Neural cell (in vitro differentiated cells): ENCODE measurements around the gene TMEM232. TPM values are rescaled to one million over a fixed set of nuclear protein-coding genes. Genes with fewer than 3 reads are reported as not detected.

Source experiments
- H2AFZ ChIP-seq: fragments of 200-600, 300-800 bp; sonication (generic), shearing (Covaris generic); 2 replicates; pipeline ENCODE4 v1.6.0; 2014; ENCODE audit warnings: low read depth, mild to moderate bottlenecking, antibody characterized with exemption, low read length, moderate library complexity
- H3F3A ChIP-seq: fragments of 200-600 bp; shearing (Covaris generic); 2 replicates; pipeline ENCODE4 v1.6.1; 2016; ENCODE audit warnings: mild to moderate bottlenecking, moderate library complexity, mixed read lengths, antibody characterized with exemption, low read length; ENCODE audit not compliant: insufficient read depth, poor library complexity, severe bottlenecking
- H3K27ac ChIP-seq: fragments of 200-600, 300-800 bp; sonication (generic), shearing (Covaris generic); 2 replicates; pipeline ENCODE4 v1.5.1; 2014; ENCODE audit warnings: mild to moderate bottlenecking, low read length, moderate library complexity
- H3K27me3 ChIP-seq: fragments of 300-800, 200-600 bp; sonication (generic), shearing (Covaris generic); 2 replicates; pipeline ENCODE4 v1.6.0; 2014; ENCODE audit warnings: mild to moderate bottlenecking, low read depth, low read length, moderate library complexity; ENCODE audit not compliant: insufficient read depth
- H3K36me3 ChIP-seq: fragments of 300-800, 200-600 bp; sonication (generic), shearing (Covaris generic); 2 replicates; pipeline ENCODE4 v1.5.1; 2014; ENCODE audit warnings: mild to moderate bottlenecking, antibody characterized with exemption, low read length, moderate library complexity; ENCODE audit not compliant: insufficient read depth
- H3K4me2 ChIP-seq: fragments of 300-800, 200-600 bp; sonication (generic), shearing (Covaris generic); 2 replicates; pipeline ENCODE4 v1.6.0; 2014; ENCODE audit warnings: mild to moderate bottlenecking, low read length
- H3K4me3 ChIP-seq: fragments of 300-800, 200-600 bp; sonication (generic), shearing (Covaris generic); 2 replicates; pipeline ENCODE4 v1.5.1; 2014; ENCODE audit warnings: mild to moderate bottlenecking, low read length, moderate library complexity
- H3K79me2 ChIP-seq: fragments of 200-600 bp; shearing (Covaris generic); replicated peaks from 2 replicates; pipeline ENCODE4 v1.6.0; 2014; ENCODE audit warnings: mild to moderate bottlenecking, low read length, moderate library complexity; ENCODE audit not compliant: insufficient read depth
- H3K9ac ChIP-seq: fragments of 300-800, 200-600 bp; sonication (generic), shearing (Covaris generic); 2 replicates; pipeline ENCODE4 v1.6.1; 2016; ENCODE audit warnings: mild to moderate bottlenecking, low read length, mixed read lengths
- H3K9me2 ChIP-seq: fragments of 200-600 bp; shearing (Covaris generic); 2 replicates; pipeline ENCODE4 v1.6.1; 2016; ENCODE audit warnings: mild to moderate bottlenecking, low read length, mixed read lengths; ENCODE audit not compliant: insufficient read depth
- H3K9me3 ChIP-seq: fragments of 200-600, 300-800 bp; sonication (generic), shearing (Covaris generic); 2 replicates; pipeline ENCODE4 v1.6.1; 2016; ENCODE audit warnings: mild to moderate bottlenecking, mixed run types, low read length, moderate library complexity, mixed read lengths
- H4K20me1 ChIP-seq: fragments of 200-600 bp; shearing (Covaris generic); 2 replicates; pipeline ENCODE4 v1.6.1; 2016; ENCODE audit warnings: mild to moderate bottlenecking, mixed run types; ENCODE audit not compliant: insufficient read depth
- CTCF ChIP-seq: fragments of 450-650 bp; IDR thresholded peaks from 2 replicates; pipeline ENCODE4 v1.5.1; 2014; ENCODE audit warnings: antibody characterized with exemption, mild to moderate bottlenecking, moderate library complexity; ENCODE audit not compliant: poor library complexity, severe bottlenecking
- EP300 ChIP-seq: fragments of 450-650 bp; conservative IDR thresholded peaks from 2 replicates; pipeline ENCODE4 v1.6.1; 2014; ENCODE audit warnings: antibody characterized with exemption, mild to moderate bottlenecking, moderate library complexity; ENCODE audit not compliant: poor library complexity, severe bottlenecking
- EZH2 ChIP-seq: fragments of 200-600, 300-800 bp; shearing (Covaris generic), sonication (generic); IDR thresholded peaks from 2 replicates; pipeline ENCODE4 v1.6.1; 2014; ENCODE audit warnings: antibody characterized with exemption, low read length, borderline replicate concordance, mild to moderate bottlenecking; ENCODE audit not compliant: insufficient read depth, poor library complexity, severe bottlenecking
- MXI1 ChIP-seq: fragments of 450-650 bp; conservative IDR thresholded peaks from 2 replicates; pipeline ENCODE4 v1.6.1; 2014; ENCODE audit warnings: antibody characterized with exemption, mild to moderate bottlenecking; ENCODE audit not compliant: poor library complexity, severe bottlenecking
- POLR2AphosphoS5 ChIP-seq: IDR thresholded peaks from 2 replicates; pipeline ENCODE4 v1.6.1; 2012
- RAD21 ChIP-seq: fragments of 450-650 bp; conservative IDR thresholded peaks from 2 replicates; pipeline ENCODE4 v1.6.1; 2014; ENCODE audit warnings: antibody characterized with exemption, mild to moderate bottlenecking, moderate library complexity
- REST ChIP-seq: IDR thresholded peaks from 2 replicates; pipeline ENCODE4 v1.6.1; 2012; ENCODE audit warnings: borderline replicate concordance
- SMC3 ChIP-seq: fragments of 450-650 bp; conservative IDR thresholded peaks from 2 replicates; pipeline ENCODE4 v1.6.1; 2014; ENCODE audit warnings: antibody characterized with exemption, mild to moderate bottlenecking, moderate library complexity; ENCODE audit not compliant: poor library complexity
- TAF1 ChIP-seq: IDR thresholded peaks from 2 replicates; pipeline ENCODE4 v1.6.1; 2012; ENCODE audit warnings: low read depth
- polyA plus RNA-seq: library from polyadenylated mRNA; depleted of rRNA; stranded (reverse); fragments of >200 nt; gene quantifications from 2 replicates; pipeline ENCODE4 v1.2.3, GENCODE V29; 2014

Gene TMEM232
- polyA plus RNA-seq, 1 donor from 2014 or later: 7.4 TPM

GRCh38 chr5:110398951-110399350 is 327.5 kb downstream of the TMEM232 start:
- no peak for TF ChIP-seq POLR2AphosphoS5
- TF ChIP-seq CTCF: no peak
- no peak for TF ChIP-seq RAD21
- H3K4me2 ChIP-seq: no peak overlapping the region
- H3K4me3 ChIP-seq: no peak overlapping the region
- no peaks in the 10 kb centered on the region for H3K36me3 ChIP-seq
- H3K27me3 ChIP-seq: no peaks in the 10 kb centered on the region
- H2AFZ ChIP-seq: no peak overlapping the region
- no peaks in the 10 kb centered on the region for H3F3A ChIP-seq
- H3K79me2 ChIP-seq: no peaks in the 10 kb centered on the region
- no peaks in the 10 kb centered on the region for H3K9me3 ChIP-seq
- no peak overlapping the region for H3K27ac ChIP-seq
- H3K9me2 ChIP-seq: no peaks in the 10 kb centered on the region
- H4K20me1 ChIP-seq: no peaks in the 10 kb centered on the region
- H3K9ac ChIP-seq: no peak overlapping the region

GRCh38 chr5:110397281-110397680 is 329.2 kb downstream of the TMEM232 start:
- TF ChIP-seq MXI1 (no peak), POLR2AphosphoS5 (no peak), SMC3 (no peak), CTCF (no peak), REST (no peak), EZH2 (no peak), TAF1 (no peak), RAD21 (no peak), EP300 (no peak)
- Histone ChIP-seq H3K9ac (no peak overlapping the region), H3K36me3 (no peaks in the 10 kb centered on the region), H3K9me2 (no peaks in the 10 kb centered on the region), H3K27me3 (no peaks in the 10 kb centered on the region), H3K9me3 (no peaks in the 10 kb centered on the region), H3K27ac (no peak overlapping the region), H3F3A (no peaks in the 10 kb centered on the region), H3K79me2 (no peaks in the 10 kb centered on the region), H2AFZ (no peak overlapping the region), H4K20me1 (no peaks in the 10 kb centered on the region), H3K4me2 (no peak overlapping the region), H3K4me3 (no peak overlapping the region)
